ENCODE data around the gene BDH1. TPM values are rescaled to one million over a fixed set of nuclear protein-coding genes. Genes with fewer than 3 reads are reported as not detected.
"Not testable (repeated sequence)": the region's sequence is repeated elsewhere in the genome, so short reads cannot be mapped to it uniquely, and the experiment has no call there.

BDH1 gene
- total RNA-seq, 1 donor from 2014 or later: 69.4 TPM

GRCh38 chr3:197577366-197578074 lies 21.8 kb upstream of the BDH1 start:
- no peak for DNase-seq (ENCODE audit: low spot score)

GRCh38 chr3:197576838-197577237 lies 21.1 kb upstream of the BDH1 start:
- DNase-seq (ENCODE audit: low spot score): no peak

- no peak for DNase-seq (ENCODE audit: low spot score)
Measured at GRCh38 chr3:197575362-197575761, 19.6 kb upstream of the BDH1 start.

GRCh38 chr3:197574396-197574991 lies 18.7 kb upstream of the BDH1 start:
- DNase-seq (ENCODE audit: low spot score): not testable (repeated sequence)

- no peak for DNase-seq (ENCODE audit: low spot score)
Measured at GRCh38 chr3:197573048-197573767, 17.4 kb upstream of the BDH1 start.

GRCh38 chr3:197571880-197572172 lies 16.1 kb upstream of the BDH1 start:
- not testable (repeated sequence) for DNase-seq (ENCODE audit: low spot score)

- not testable (repeated sequence) for DNase-seq (ENCODE audit: low spot score)
Measured at GRCh38 chr3:197571074-197571879, 15.5 kb upstream of the BDH1 start.

- DNase-seq (ENCODE audit: low spot score): not testable (repeated sequence)
Measured at GRCh38 chr3:197569433-197569832, 13.7 kb upstream of the BDH1 start.

GRCh38 chr3:197567904-197568681 lies 12.3 kb upstream of the BDH1 start:
- no peak for DNase-seq (ENCODE audit: low spot score)

- not testable (repeated sequence) for DNase-seq (ENCODE audit: low spot score)
Measured at GRCh38 chr3:197566155-197566554, 10.4 kb upstream of the BDH1 start.

- no peak for DNase-seq (ENCODE audit: low spot score)
Measured at GRCh38 chr3:197564097-197564843, 8.5 kb upstream of the BDH1 start.

- no peak for DNase-seq (ENCODE audit: low spot score)
Measured at GRCh38 chr3:197562398-197563251, 6.9 kb upstream of the BDH1 start.

GRCh38 chr3:197561926-197562325 lies 6.2 kb upstream of the BDH1 start:
- DNase-seq (ENCODE audit: low spot score): no peak

GRCh38 chr3:197559651-197560050 lies 3.9 kb upstream of the BDH1 start:
- no peak for DNase-seq (ENCODE audit: low spot score)

- DNase-seq (ENCODE audit: low spot score): peak; percentile 96
Measured at GRCh38 chr3:197554562-197555280, 1.0 kb downstream of the BDH1 start.

GRCh38 chr3:197554196-197554561 lies 1.6 kb downstream of the BDH1 start:
- DNase-seq (ENCODE audit: low spot score): no peak

- no peak for DNase-seq (ENCODE audit: low spot score)
Measured at GRCh38 chr3:197552198-197552597, 3.6 kb downstream of the BDH1 start.

- DNase-seq (ENCODE audit: low spot score): no peak
Measured at GRCh38 chr3:197550489-197550888, 5.3 kb downstream of the BDH1 start.

GRCh38 chr3:197549261-197549885 lies 6.4 kb downstream of the BDH1 start:
- no peak for DNase-seq (ENCODE audit: low spot score)
